GM18868 (cell line): ENCODE data around the gene TINAGL1.
"Not testable (repeated sequence)": the region's sequence is repeated elsewhere in the genome, so short reads cannot be mapped to it uniquely, and the experiment has no call there.

Experiments used
- ATAC-seq: cut with Tn5 transposase; IDR thresholded peaks from one replicate; pipeline ENCODE4 v1.9.1; 2021; ENCODE audit warnings: mild to moderate bottlenecking, moderate library complexity; ENCODE audit not compliant: unreplicated experiment

The TINAGL1 gene

GRCh38 chr1:31583082-31583994, 7.0 kb downstream of the TINAGL1 start:
- ATAC-seq = no peak

- ATAC-seq = no peak
Measured at GRCh38 chr1:31583995-31584868, 7.9 kb downstream of the TINAGL1 start.

GRCh38 chr1:31584869-31585735, 8.8 kb downstream of the TINAGL1 start:
- no peak for ATAC-seq

GRCh38 chr1:31585736-31586365, 9.5 kb downstream of the TINAGL1 start:
- ATAC-seq = no peak

- no peak for ATAC-seq
Measured at GRCh38 chr1:31586376-31587327, 10.3 kb downstream of the TINAGL1 start.

- ATAC-seq = not testable (repeated sequence)
Measured at GRCh38 chr1:31587328-31587699, 11.0 kb downstream of the TINAGL1 start.

GRCh38 chr1:31587720-31588423, 11.6 kb downstream of the TINAGL1 start:
- no peak for ATAC-seq

- no peak for ATAC-seq
Measured at GRCh38 chr1:31588751-31589515, 12.6 kb downstream of the TINAGL1 start.

- no peak for ATAC-seq
Measured at GRCh38 chr1:31591425-31592093, 15.2 kb downstream of the TINAGL1 start.

GRCh38 chr1:31592132-31592531, 15.8 kb downstream of the TINAGL1 start:
- no peak for ATAC-seq

- no peak for ATAC-seq
Measured at GRCh38 chr1:31593136-31593665, 16.9 kb downstream of the TINAGL1 start.

GRCh38 chr1:31593770-31594632, 17.7 kb downstream of the TINAGL1 start:
- ATAC-seq = no peak

GRCh38 chr1:31595836-31596736, 19.8 kb downstream of the TINAGL1 start:
- no peak for ATAC-seq

GRCh38 chr1:31596737-31597097, 20.4 kb downstream of the TINAGL1 start:
- no peak for ATAC-seq

- no peak for ATAC-seq
Measured at GRCh38 chr1:31598980-31599379, 22.7 kb downstream of the TINAGL1 start.
